WTC11 (cell line): ENCODE measurements around the gene ADPRS. TPM values are rescaled to one million over a fixed set of nuclear protein-coding genes. Genes with fewer than 3 reads are reported as not detected.

Experiments
- ATAC-seq: fragments of 200-7000 bp; cut with Tn5 transposase; 2 replicates; pipeline ENCODE4 v1.10.0; 2021; ENCODE audit warnings: mild to moderate bottlenecking, moderate library complexity
- CTCF ChIA-PET: fragments of 300-600 bp; sonication (Branson Sonifier 250); formaldehyde crosslinking; loops from one replicate; lab custom pipeline; 2021; ENCODE audit warnings: antibody characterized with exemption; lab: Charles Lee
- POLR2A ChIA-PET: fragments of 350-600 bp; sonication (Branson Sonifier 250); formaldehyde crosslinking; loops from one replicate; lab custom pipeline; 2021; ENCODE audit warnings: antibody characterized with exemption; lab: Charles Lee
- DNase-seq: peaks from one replicate; pipeline ENCODE4 v3.0.0; 2021; ENCODE audit warnings: low spot score
- H3K27ac Mint-ChIP-seq: 2 replicates; pipeline ENCODE4 v1.8.0; 2021; ENCODE audit warnings: mixed read lengths
- H3K27me3 Mint-ChIP-seq: 2 replicates; pipeline ENCODE4 v1.8.0; 2021; ENCODE audit warnings: low read depth, mild to moderate bottlenecking, moderate library complexity, mixed read lengths
- H3K36me3 Mint-ChIP-seq: 2 replicates; pipeline ENCODE4 v1.8.0; 2021; ENCODE audit warnings: mixed read lengths
- H3K4me1 Mint-ChIP-seq: 2 replicates; pipeline ENCODE4 v1.8.0; 2022; ENCODE audit warnings: mixed read lengths
- H3K4me3 Mint-ChIP-seq: 2 replicates; pipeline ENCODE4 v1.8.0; 2021; ENCODE audit warnings: mild to moderate bottlenecking, moderate library complexity, mixed read lengths
- H3K9me3 Mint-ChIP-seq: 2 replicates; pipeline ENCODE4 v1.8.0; 2021; ENCODE audit warnings: mixed read lengths
- CREB1 ChIP-seq: sonication (generic); formaldehyde crosslinking; IDR thresholded peaks from 2 replicates; pipeline ENCODE4 v1.8.0; 2023; ENCODE audit warnings: mild to moderate bottlenecking, missing genetic modification reagents
- ESRRA ChIP-seq: sonication (generic); formaldehyde crosslinking; IDR thresholded peaks from 2 replicates; pipeline ENCODE4 v1.8.1; 2022; ENCODE audit warnings: mild to moderate bottlenecking, missing genetic modification reagents, borderline replicate concordance
- GABPB1 ChIP-seq: sonication (generic); formaldehyde crosslinking; IDR thresholded peaks from 2 replicates; pipeline ENCODE4 v1.8.1; 2023; ENCODE audit warnings: mild to moderate bottlenecking, missing genetic modification reagents
- IRF2 ChIP-seq: sonication (generic); formaldehyde crosslinking; IDR thresholded peaks from 2 replicates; pipeline ENCODE4 v1.8.0; 2022; ENCODE audit warnings: low read depth, missing genetic modification reagents, borderline replicate concordance
- MXD4 ChIP-seq: fragments of 250-450 bp; sonication (Bioruptor Pico); IDR thresholded peaks from 2 replicates; pipeline ENCODE4 v1.8.0; 2021; ENCODE audit warnings: mild to moderate bottlenecking, moderate library complexity, borderline replicate concordance
- NFYB ChIP-seq: sonication (generic); formaldehyde crosslinking; conservative IDR thresholded peaks from 2 replicates; pipeline ENCODE4 v1.8.0; 2022; ENCODE audit warnings: low read depth, missing genetic modification reagents
- NR3C1 ChIP-seq: sonication (generic); formaldehyde crosslinking; conservative IDR thresholded peaks from 2 replicates; pipeline ENCODE4 v1.8.1; 2023; ENCODE audit warnings: low read depth, mild to moderate bottlenecking, missing genetic modification reagents
- PREB ChIP-seq: sonication (generic); formaldehyde crosslinking; IDR thresholded peaks from 2 replicates; pipeline ENCODE4 v1.8.1; 2022; ENCODE audit warnings: mild to moderate bottlenecking, missing genetic modification reagents, moderate library complexity, borderline replicate concordance
- PRRX2 ChIP-seq: fragments of 250-450 bp; sonication (Bioruptor Pico); IDR thresholded peaks from 2 replicates; pipeline ENCODE4 v1.8.0; 2021; ENCODE audit warnings: mild to moderate bottlenecking
- SMAD4 ChIP-seq: sonication (generic); formaldehyde crosslinking; IDR thresholded peaks from 2 replicates; pipeline ENCODE4 v1.8.0; 2022; ENCODE audit warnings: mild to moderate bottlenecking, missing genetic modification reagents
- ZBTB43 ChIP-seq: sonication (generic); formaldehyde crosslinking; IDR thresholded peaks from 2 replicates; pipeline ENCODE4 v1.8.1; 2023; ENCODE audit warnings: mild to moderate bottlenecking, missing genetic modification reagents
- ZNF263 ChIP-seq: sonication (generic); formaldehyde crosslinking; IDR thresholded peaks from 2 replicates; pipeline ENCODE4 v1.8.1; 2022; ENCODE audit warnings: low read depth, mild to moderate bottlenecking, moderate library complexity, missing genetic modification reagents
- ZNF396 ChIP-seq: fragments of 250-450 bp; sonication (Bioruptor Pico); IDR thresholded peaks from 2 replicates; pipeline ENCODE4 v1.8.0; 2021; ENCODE audit warnings: mild to moderate bottlenecking, moderate library complexity, borderline replicate concordance
- ZNF416 ChIP-seq: fragments of 250-450 bp; sonication (Bioruptor Pico); IDR thresholded peaks from 2 replicates; pipeline ENCODE4 v1.9.0; 2021; ENCODE audit warnings: mild to moderate bottlenecking, inconsistent platforms
- ZNF512 ChIP-seq: sonication (generic); formaldehyde crosslinking; IDR thresholded peaks from 2 replicates; pipeline ENCODE4 v1.8.1; 2022; ENCODE audit warnings: missing genetic modification reagents, borderline replicate concordance
- total RNA-seq: library from RNA; stranded (reverse); gene quantifications from 3 replicates; pipeline ENCODE4 v1.2.3, GENCODE V29; 2021
- TF ChIP-seq, protein P1 (sequence below): fragments of 250-450 bp; sonication (Bioruptor Pico); IDR thresholded peaks from 2 replicates; pipeline ENCODE4 v1.8.0; 2021; ENCODE audit warnings: mild to moderate bottlenecking
- TF ChIP-seq, protein P2 (sequence below): fragments of 250-450 bp; sonication (Bioruptor Pico); conservative IDR thresholded peaks from 2 replicates; pipeline ENCODE4 v1.9.0; 2021; ENCODE audit warnings: mild to moderate bottlenecking
- TF ChIP-seq, protein P3 (sequence below): sonication (generic); formaldehyde crosslinking; conservative IDR thresholded peaks from 2 replicates; pipeline ENCODE4 v1.8.1; 2022; ENCODE audit warnings: mild to moderate bottlenecking, missing genetic modification reagents
- TF ChIP-seq, protein P4 (sequence below): fragments of 250-450 bp; sonication (Bioruptor Pico); IDR thresholded peaks from 2 replicates; pipeline ENCODE4 v2.1.2; 2022; ENCODE audit warnings: mild to moderate bottlenecking, moderate library complexity
- TF ChIP-seq, protein P5 (sequence below): sonication (generic); formaldehyde crosslinking; IDR thresholded peaks from 2 replicates; pipeline ENCODE4 v1.8.1; 2023; ENCODE audit warnings: mild to moderate bottlenecking, missing genetic modification reagents

The ADPRS gene
- total RNA-seq, 1 experiment from 2014 or later = 32.7 TPM

DNA sequence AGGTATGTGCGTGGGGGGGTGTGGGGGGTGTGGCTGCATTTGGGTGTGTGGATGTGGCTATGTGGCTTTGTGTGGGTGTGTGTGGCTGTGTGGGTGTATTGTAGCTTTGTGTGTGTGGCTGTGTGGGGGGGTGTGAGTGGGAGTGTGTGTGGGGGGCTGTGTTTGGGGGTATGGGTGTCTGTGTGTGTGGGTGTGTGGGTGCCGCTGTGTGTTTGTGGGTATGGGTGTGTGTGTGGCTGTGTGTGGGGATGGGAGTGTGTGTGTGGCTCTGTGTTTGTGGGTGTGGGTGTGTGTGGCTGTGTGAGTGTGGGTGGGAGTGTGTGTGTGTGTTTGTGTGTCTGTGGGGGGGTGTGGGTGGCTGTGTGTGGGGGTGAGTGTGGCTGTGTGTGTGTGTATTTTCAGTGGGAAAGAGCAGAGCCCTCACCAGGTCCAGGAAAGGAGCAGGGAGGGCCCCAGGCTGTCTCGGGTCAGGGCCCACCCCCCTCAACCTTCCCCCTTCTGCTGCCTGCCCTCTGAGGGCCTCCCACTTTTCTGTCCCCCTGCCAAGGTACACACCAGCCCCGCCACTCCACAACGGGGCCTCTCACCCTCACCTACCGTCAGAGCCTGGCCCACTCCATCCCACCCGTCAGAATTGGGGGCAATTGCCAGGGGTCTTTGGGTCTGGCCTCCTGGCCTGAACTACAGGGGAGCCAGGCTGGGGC is 38.3 kb downstream of the ADPRS start:
- Mint-ChIP-seq H3K36me3 (no peaks in the 10 kb centered on the region), H3K4me1 (peaks cover 13% of the 10 kb centered on the region), H3K9me3 (no peaks in the 10 kb centered on the region), H3K27me3 (peaks cover 38% of the 10 kb centered on the region), H3K27ac (no peak overlapping the region), H3K4me3 (no peak overlapping the region)
- ATAC-seq (no peak), DNase-seq (no peak)
- CTCF ChIA-PET = interaction anchor here (1.0 to 2.5 kb wide), 2 partner anchors 27 to 30 kb away, joined by 5 to 8 read pairs; no protein-coding TSS in a partner anchor
- POLR2A ChIA-PET = no interaction called here
- TF ChIP-seq CREB1 (CRISPR knock-in tag) (no peak), PREB (CRISPR knock-in tag) (no peak), ZNF396 (CRISPR knock-in tag) (no peak), PRRX2 (CRISPR knock-in tag) (no peak), ZNF512 (no peak), GABPB1 (no peak), ESRRA (no peak), ZBTB43 (no peak), ZNF263 (no peak), NFYB (CRISPR knock-in tag) (no peak), MXD4 (no peak), IRF2 (CRISPR knock-in tag) (no peak), SMAD4 (no peak), ZNF416 (no peak), NR3C1 (CRISPR knock-in tag) (no peak)
- TF ChIP-seq, protein P1, sequence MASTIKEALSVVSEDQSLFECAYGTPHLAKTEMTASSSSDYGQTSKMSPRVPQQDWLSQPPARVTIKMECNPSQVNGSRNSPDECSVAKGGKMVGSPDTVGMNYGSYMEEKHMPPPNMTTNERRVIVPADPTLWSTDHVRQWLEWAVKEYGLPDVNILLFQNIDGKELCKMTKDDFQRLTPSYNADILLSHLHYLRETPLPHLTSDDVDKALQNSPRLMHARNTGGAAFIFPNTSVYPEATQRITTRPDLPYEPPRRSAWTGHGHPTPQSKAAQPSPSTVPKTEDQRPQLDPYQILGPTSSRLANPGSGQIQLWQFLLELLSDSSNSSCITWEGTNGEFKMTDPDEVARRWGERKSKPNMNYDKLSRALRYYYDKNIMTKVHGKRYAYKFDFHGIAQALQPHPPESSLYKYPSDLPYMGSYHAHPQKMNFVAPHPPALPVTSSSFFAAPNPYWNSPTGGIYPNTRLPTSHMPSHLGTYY (CRISPR knock-in tag) = no peak
- TF ChIP-seq, protein P2, sequence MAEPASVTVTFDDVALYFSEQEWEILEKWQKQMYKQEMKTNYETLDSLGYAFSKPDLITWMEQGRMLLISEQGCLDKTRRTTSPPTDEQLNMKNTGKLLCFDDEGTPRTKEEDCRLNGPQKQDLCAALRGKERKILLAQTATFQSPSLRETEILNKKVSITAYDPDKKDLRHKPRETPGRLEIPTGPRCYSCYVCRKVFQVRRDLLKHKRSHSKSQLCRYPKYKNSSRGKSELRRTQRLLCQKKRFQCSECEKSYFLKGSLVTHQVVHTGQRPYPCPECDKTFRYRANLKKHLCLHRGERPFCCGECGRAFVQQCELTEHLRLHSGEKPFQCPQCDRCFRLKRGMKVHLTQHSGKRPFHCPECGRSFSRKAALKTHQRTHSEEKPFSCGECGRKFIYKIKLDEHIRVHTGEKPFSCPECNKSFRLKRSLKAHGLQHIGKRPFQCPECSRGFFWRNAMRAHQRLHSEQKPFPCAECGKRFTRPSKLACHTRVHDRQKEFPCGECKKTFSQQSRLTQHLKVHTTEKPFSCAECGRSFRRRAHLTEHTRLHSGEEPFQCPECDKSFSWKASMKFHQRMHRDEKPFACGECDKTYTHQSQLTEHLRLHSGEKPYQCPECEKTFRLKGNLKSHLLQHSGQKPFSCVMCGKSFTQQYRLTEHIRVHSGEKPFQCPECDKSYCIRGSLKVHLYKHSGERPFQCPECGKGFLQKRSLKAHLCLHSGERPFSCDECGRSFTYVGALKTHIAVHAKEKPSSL (CRISPR knock-in tag) = no peak
- TF ChIP-seq, protein P3, sequence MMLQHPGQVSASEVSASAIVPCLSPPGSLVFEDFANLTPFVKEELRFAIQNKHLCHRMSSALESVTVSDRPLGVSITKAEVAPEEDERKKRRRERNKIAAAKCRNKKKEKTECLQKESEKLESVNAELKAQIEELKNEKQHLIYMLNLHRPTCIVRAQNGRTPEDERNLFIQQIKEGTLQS (CRISPR knock-in tag) = no peak
- TF ChIP-seq, protein P4, sequence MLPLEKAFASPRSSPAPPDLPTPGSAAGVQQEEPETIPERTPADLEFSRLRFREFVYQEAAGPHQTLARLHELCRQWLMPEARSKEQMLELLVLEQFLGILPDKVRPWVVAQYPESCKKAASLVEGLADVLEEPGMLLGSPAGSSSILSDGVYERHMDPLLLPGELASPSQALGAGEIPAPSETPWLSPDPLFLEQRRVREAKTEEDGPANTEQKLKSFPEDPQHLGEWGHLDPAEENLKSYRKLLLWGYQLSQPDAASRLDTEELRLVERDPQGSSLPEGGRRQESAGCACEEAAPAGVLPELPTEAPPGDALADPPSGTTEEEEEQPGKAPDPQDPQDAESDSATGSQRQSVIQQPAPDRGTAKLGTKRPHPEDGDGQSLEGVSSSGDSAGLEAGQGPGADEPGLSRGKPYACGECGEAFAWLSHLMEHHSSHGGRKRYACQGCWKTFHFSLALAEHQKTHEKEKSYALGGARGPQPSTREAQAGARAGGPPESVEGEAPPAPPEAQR (CRISPR knock-in tag) = no peak
- TF ChIP-seq, protein P5, sequence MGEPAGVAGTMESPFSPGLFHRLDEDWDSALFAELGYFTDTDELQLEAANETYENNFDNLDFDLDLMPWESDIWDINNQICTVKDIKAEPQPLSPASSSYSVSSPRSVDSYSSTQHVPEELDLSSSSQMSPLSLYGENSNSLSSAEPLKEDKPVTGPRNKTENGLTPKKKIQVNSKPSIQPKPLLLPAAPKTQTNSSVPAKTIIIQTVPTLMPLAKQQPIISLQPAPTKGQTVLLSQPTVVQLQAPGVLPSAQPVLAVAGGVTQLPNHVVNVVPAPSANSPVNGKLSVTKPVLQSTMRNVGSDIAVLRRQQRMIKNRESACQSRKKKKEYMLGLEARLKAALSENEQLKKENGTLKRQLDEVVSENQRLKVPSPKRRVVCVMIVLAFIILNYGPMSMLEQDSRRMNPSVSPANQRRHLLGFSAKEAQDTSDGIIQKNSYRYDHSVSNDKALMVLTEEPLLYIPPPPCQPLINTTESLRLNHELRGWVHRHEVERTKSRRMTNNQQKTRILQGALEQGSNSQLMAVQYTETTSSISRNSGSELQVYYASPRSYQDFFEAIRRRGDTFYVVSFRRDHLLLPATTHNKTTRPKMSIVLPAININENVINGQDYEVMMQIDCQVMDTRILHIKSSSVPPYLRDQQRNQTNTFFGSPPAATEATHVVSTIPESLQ (CRISPR knock-in tag) = no peak
